MM.1S (cell line): Measurements from ENCODE around the gene WDFY1.
A peak's percentile ranks its signal among the peaks of the same experiment; 100 is the strongest.

Source experiments
- DNase-seq: peaks from one replicate; pipeline ENCODE4 v3.0.0-alpha.2; 2015
- H2AFZ ChIP-seq: fragments of 300-600 bp; sonication (generic); 2 replicates; pipeline ENCODE4 v1.6.0; 2016; ENCODE audit warnings: antibody characterized with exemption, low read length
- H3F3A ChIP-seq: fragments of 300-600 bp; sonication (generic); 2 replicates; pipeline ENCODE4 v1.6.1; 2016; ENCODE audit warnings: mild to moderate bottlenecking, antibody characterized with exemption, low read length, moderate library complexity, mixed read lengths; ENCODE audit not compliant: insufficient read depth
- H3K27ac ChIP-seq: fragments of 300-600 bp; sonication (generic); 2 replicates; pipeline ENCODE4 v1.5.1; 2016; ENCODE audit warnings: mild to moderate bottlenecking, low read length
- H3K27me3 ChIP-seq: fragments of 300-600 bp; sonication (generic); replicated peaks from 2 replicates; pipeline ENCODE4 v1.6.0; 2016; ENCODE audit warnings: low read length; ENCODE audit not compliant: insufficient read depth
- H3K36me3 ChIP-seq: fragments of 300-600 bp; sonication (generic); replicated peaks from 2 replicates; pipeline ENCODE4 v1.6.1; 2016; ENCODE audit warnings: mild to moderate bottlenecking, low read length, mixed read lengths; ENCODE audit not compliant: insufficient read depth
- H3K4me1 ChIP-seq: fragments of 300-600 bp; sonication (generic); 2 replicates; pipeline ENCODE4 v1.6.1; 2016; ENCODE audit warnings: low read length, mixed read lengths
- H3K4me2 ChIP-seq: fragments of 300-600 bp; sonication (generic); 2 replicates; pipeline ENCODE4 v1.6.0; 2016; ENCODE audit warnings: low read depth, low read length
- H3K4me3 ChIP-seq: fragments of 300-600 bp; sonication (generic); 2 replicates; pipeline ENCODE4 v1.5.1; 2016; ENCODE audit warnings: low read length, mixed read lengths
- H3K79me2 ChIP-seq: fragments of 300-600 bp; sonication (generic); 2 replicates; pipeline ENCODE4 v1.6.1; 2016; ENCODE audit warnings: mixed run types, low read length, mixed read lengths
- H3K9ac ChIP-seq: fragments of 300-600 bp; sonication (generic); 2 replicates; pipeline ENCODE4 v1.6.1; 2016; ENCODE audit warnings: low read length, mixed read lengths
- H3K9me2 ChIP-seq: fragments of 300-600 bp; sonication (generic); replicated peaks from 2 replicates; pipeline ENCODE4 v1.6.1; 2016; ENCODE audit warnings: mild to moderate bottlenecking, low read length, mixed read lengths; ENCODE audit not compliant: insufficient read depth
- H3K9me3 ChIP-seq: fragments of 300-600 bp; sonication (generic); replicated peaks from 2 replicates; pipeline ENCODE4 v1.6.1; 2016; ENCODE audit warnings: mild to moderate bottlenecking, low read length, mixed read lengths; ENCODE audit not compliant: insufficient read depth
- H4K20me1 ChIP-seq: fragments of 300-600 bp; sonication (generic); 2 replicates; pipeline ENCODE4 v1.6.1; 2016; ENCODE audit warnings: mild to moderate bottlenecking, low read length, moderate library complexity, mixed read lengths; ENCODE audit not compliant: insufficient read depth
- CTCF ChIP-seq: fragments of 300-600 bp; sonication (generic); IDR thresholded peaks from 2 replicates; pipeline ENCODE4 v1.5.1; 2016; ENCODE audit warnings: antibody characterized with exemption, low read length, mixed read lengths
- EZH2 ChIP-seq: fragments of 300-600 bp; sonication (generic); optimal IDR thresholded peaks from 2 replicates; pipeline ENCODE3; 2017; ENCODE audit warnings: low read depth, mild to moderate bottlenecking, antibody characterized with exemption, low read length, mixed read lengths
- EZH2phosphoT487 ChIP-seq: fragments of 300-600 bp; sonication (generic); IDR thresholded peaks from 2 replicates; pipeline ENCODE4 v1.6.1; 2018; ENCODE audit warnings: antibody characterized with exemption, low read length

The WDFY1 gene

DNA sequence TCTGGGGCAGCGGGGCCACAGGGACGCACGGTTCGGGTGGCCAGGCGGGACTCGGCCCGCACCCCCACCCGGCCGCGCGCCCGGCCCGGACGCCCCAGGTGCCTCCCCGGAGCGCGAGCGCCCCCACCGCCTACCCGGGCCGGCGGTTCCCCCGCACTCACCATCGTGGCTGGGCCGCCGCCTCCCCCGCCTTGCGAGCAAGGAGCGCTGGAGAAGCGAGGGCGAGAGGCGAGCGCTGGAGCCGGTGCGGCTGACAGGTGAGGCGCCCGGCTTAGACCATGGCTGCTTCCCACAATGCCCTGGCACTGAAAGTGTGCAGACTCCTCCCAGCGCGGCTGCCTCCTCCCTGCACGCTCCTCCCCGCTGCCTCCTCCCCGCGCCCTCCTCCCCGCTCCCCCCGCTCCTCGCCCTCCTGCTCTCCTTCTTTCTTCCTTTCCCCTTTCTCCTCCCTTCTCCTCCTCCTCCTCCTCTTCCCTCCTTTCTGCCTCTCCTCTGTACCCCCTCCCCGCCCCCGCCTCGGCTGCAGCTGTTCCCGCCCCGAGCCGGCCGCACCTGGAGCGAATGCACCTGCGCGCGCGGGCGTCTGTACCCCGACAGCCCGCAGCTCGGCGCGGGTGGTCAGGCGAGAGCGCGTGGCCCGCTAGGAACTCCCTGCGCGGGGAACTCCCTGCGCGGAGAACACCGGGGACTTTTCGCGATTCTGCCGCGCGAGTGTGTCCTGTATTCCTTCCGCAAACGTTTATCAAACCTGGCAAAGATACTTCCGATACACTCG lies 107.7 kb downstream of the WDFY1 start, which contains the start of gene AP1S3:
TSS of gene AP1S3 (minus strand) at position 296 of the 775 bp plus-strand sequence. CDS start at position 164, 132 bp downstream.
- peak within 1 kb of the TSS; percentile 81 for H3K4me2 ChIP-seq
- no peaks in the 10 kb centered on the region for H3K36me3 ChIP-seq
- peaks cover 23% of the 10 kb centered on the region for H3K4me1 ChIP-seq
- H3F3A ChIP-seq: peaks cover 33% of the 10 kb centered on the region
- peak within 1 kb of the TSS; percentile 78; the same call in 1 of the 2 replicates for H3K27ac ChIP-seq
- no peaks in the 10 kb centered on the region for H3K9me3 ChIP-seq
- no peaks in the 10 kb centered on the region for H3K9me2 ChIP-seq
- peak within 1 kb of the TSS; percentile 91 for H3K4me3 ChIP-seq
- H4K20me1 ChIP-seq: no peaks in the 10 kb centered on the region; the same call in 1 of the 2 replicates
- no peaks in the 10 kb centered on the region for H3K27me3 ChIP-seq
- peaks cover 43% of the 10 kb centered on the region for H3K79me2 ChIP-seq
- H2AFZ ChIP-seq: peak within 1 kb of the TSS; percentile 98
- TF ChIP-seq EZH2: no peak
- TF ChIP-seq EZH2phosphoT487: no peak
- 0 out of 2 replicates have a peak, but pooled peaks have one; percentile 33 for TF ChIP-seq CTCF
- DNase-seq: peak; percentile 89
- peak within 1 kb of the TSS; percentile 60 for H3K9ac ChIP-seq

DNA sequence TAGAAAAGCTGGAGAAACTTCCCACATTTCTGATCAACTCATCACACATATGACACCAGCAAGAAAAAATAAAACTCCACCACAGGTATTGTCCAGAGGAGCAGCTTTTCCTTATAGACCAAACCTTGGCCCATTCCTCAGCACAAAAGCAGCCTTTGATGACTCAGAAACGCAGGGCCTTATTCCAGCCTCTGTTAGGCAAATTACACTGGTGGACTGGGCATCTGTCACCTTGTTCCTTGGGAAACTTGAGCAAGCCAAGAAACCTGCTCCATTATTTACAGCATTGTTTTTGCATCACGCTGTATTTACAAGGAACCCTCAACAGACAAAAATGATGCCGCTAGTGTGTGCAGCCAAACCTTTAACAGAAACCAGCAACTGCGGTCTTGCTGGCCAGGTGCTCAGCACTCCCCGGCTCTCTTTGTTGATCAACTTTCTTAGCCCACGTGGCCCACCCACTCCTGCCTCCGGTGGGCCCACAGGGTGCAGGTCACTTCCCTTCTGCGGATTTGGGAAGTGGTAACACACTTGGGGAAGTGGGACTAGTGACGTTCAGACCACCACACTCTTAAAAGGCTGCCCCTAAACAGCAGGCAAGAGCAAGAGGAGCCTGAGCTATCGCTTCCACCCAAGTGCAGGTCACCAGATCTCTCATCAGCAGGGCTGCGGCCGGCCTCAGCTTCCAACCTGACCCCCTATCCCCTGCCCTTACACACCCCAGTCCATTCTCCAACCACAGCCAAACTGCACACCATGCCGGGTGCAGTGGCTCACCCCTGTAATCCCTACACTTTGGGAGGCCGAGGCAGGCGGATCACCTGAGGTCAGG lies 109.2 kb downstream of the WDFY1 start:
- peak; percentile 49 for DNase-seq
- Histone ChIP-seq H3K27me3 (no peaks in the 10 kb centered on the region), H3K36me3 (no peaks in the 10 kb centered on the region), H2AFZ (no peak overlapping the region), H3K4me1 (peaks cover 14% of the 10 kb centered on the region), H3K4me2 (peak overlapping the region; percentile 46), H3K79me2 (peaks cover 55% of the 10 kb centered on the region), H3K9ac (peak overlapping the region; percentile 60; the same call in 1 of the 2 replicates), H3K27ac (peak overlapping the region; percentile 78; the same call in 1 of the 2 replicates), H4K20me1 (no peaks in the 10 kb centered on the region; the same call in 1 of the 2 replicates), H3F3A (peaks cover 18% of the 10 kb centered on the region), H3K4me3 (peak overlapping the region; percentile 91), H3K9me2 (no peaks in the 10 kb centered on the region), H3K9me3 (no peaks in the 10 kb centered on the region)
- TF ChIP-seq EZH2 (no peak), EZH2phosphoT487 (no peak), CTCF (no peak)

DNA sequence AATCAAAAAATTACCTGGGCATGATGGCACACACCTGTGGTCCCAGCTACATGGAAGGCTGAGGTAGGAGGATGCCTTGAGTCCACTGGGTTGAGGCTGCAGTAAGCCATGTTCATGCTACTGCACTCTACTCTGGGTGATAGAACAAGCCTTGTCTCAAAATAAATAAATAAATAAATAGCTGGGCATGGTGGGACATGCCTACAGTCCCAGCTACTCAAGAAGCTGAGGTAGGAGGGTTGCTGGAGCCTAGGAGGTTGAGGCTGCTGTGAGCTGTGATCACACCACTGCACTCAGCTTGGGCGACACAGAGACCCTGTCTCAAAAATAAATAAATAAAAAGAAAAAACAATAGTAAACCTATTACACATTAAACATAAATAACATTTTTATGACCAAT lies 110.7 kb downstream of the WDFY1 start:
- H3K27ac ChIP-seq: no peak overlapping the region
- no peaks in the 10 kb centered on the region for H3K27me3 ChIP-seq
- no peak overlapping the region for H3K4me2 ChIP-seq
- no peaks in the 10 kb centered on the region; the same call in 1 of the 2 replicates for H4K20me1 ChIP-seq
- H3K79me2 ChIP-seq: peaks cover 68% of the 10 kb centered on the region
- no peak overlapping the region for H2AFZ ChIP-seq
- no peaks in the 10 kb centered on the region for H3K9me3 ChIP-seq
- H3K36me3 ChIP-seq: no peaks in the 10 kb centered on the region
- no peak for DNase-seq
- no peaks in the 10 kb centered on the region for H3K9me2 ChIP-seq
- 0 out of 2 replicates have a peak, but pooled peaks cover 9% of the 10 kb centered on the region for H3K4me1 ChIP-seq
- no peak overlapping the region for H3K9ac ChIP-seq
- TF ChIP-seq CTCF (no peak), EZH2phosphoT487 (no peak), EZH2 (no peak)
- no peak overlapping the region for H3K4me3 ChIP-seq
- H3F3A ChIP-seq: peaks cover 16% of the 10 kb centered on the region
